Mesendoderm (in vitro differentiated cells): Measurements from ENCODE around the gene COPRS.

Experiments used
- DNase-seq: peaks from one replicate; pipeline ENCODE4 v3.0.0; 2013
- H2AK5ac ChIP-seq: 2 replicates; pipeline ENCODE4 v1.6.1; 2013; ENCODE audit warnings: low read length, inconsistent platforms
- H2BK120ac ChIP-seq: 2 replicates; pipeline ENCODE4 v1.6.1; 2013; ENCODE audit warnings: low read depth, mild to moderate bottlenecking, low read length, moderate library complexity, mixed read lengths
- H2BK15ac ChIP-seq: replicated peaks from 2 replicates; pipeline ENCODE4 v1.6.1; 2013; ENCODE audit warnings: low read depth, mild to moderate bottlenecking, moderate library complexity
- H2BK5ac ChIP-seq: 2 replicates; pipeline ENCODE4 v1.6.1; 2013; ENCODE audit warnings: low read length, inconsistent platforms
- H3K18ac ChIP-seq: 2 replicates; pipeline ENCODE4 v1.6.1; 2013; ENCODE audit warnings: mild to moderate bottlenecking, low read length, mixed read lengths
- H3K23ac ChIP-seq: one replicate; pipeline ENCODE4 v1.6.1; 2013; ENCODE audit warnings: low read length
- H3K27ac ChIP-seq: 2 replicates; pipeline ENCODE4 v1.5.1; 2013; ENCODE audit warnings: low read depth, mild to moderate bottlenecking, inconsistent platforms, low read length, moderate library complexity
- H3K27me3 ChIP-seq: 2 replicates; pipeline ENCODE4 v1.6.1; 2013; ENCODE audit warnings: low read length, control low read depth, mild to moderate bottlenecking, inconsistent platforms; ENCODE audit not compliant: insufficient read depth, poor library complexity
- H3K36me3 ChIP-seq: 2 replicates; pipeline ENCODE4 v1.6.1; 2013; ENCODE audit warnings: low read length, inconsistent platforms; ENCODE audit not compliant: control insufficient read depth, insufficient read depth
- H3K4ac ChIP-seq: one replicate; pipeline ENCODE4 v1.6.1; 2013; ENCODE audit warnings: low read depth, mild to moderate bottlenecking, low read length, moderate library complexity
- H3K4me1 ChIP-seq: 2 replicates; pipeline ENCODE4 v1.6.1; 2013; ENCODE audit warnings: low read depth, low read length, inconsistent platforms; ENCODE audit not compliant: control insufficient read depth
- H3K4me2 ChIP-seq: 2 replicates; pipeline ENCODE4 v1.6.1; 2013; ENCODE audit warnings: low read length
- H3K4me3 ChIP-seq: 2 replicates; pipeline ENCODE4 v1.5.1; 2013; ENCODE audit warnings: mild to moderate bottlenecking, low read length
- H3K56ac ChIP-seq: one replicate; pipeline ENCODE4 v1.6.1; 2013; ENCODE audit warnings: low read length
- H3K79me1 ChIP-seq: 2 replicates; pipeline ENCODE4 v1.6.1; 2013; ENCODE audit warnings: low read length, inconsistent platforms
- H3K79me2 ChIP-seq: 2 replicates; pipeline ENCODE4 v1.6.1; 2013; ENCODE audit warnings: mild to moderate bottlenecking, low read length; ENCODE audit not compliant: control insufficient read depth, insufficient read depth
- H3K9ac ChIP-seq: 2 replicates; pipeline ENCODE4 v1.6.1; 2013; ENCODE audit warnings: low read length, inconsistent platforms
- H4K5ac ChIP-seq: one replicate; pipeline ENCODE4 v1.6.1; 2013; ENCODE audit warnings: low read length
- H4K8ac ChIP-seq: one replicate; pipeline ENCODE4 v1.6.1; 2013; ENCODE audit warnings: low read depth, mild to moderate bottlenecking, control low read depth, low read length, moderate library complexity
- WGBS: extraction: QIAGEN DNeasy Blood & Tissue Kit; methylation state at CpG from one replicate; pipeline ENCODE4 v1.1.7; 2013; ENCODE audit warnings: low lambda C conversion rate, missing lambda C conversion rate; ENCODE audit not compliant: insufficient coverage; ENCODE audit errors: extremely low coverage; 5-methylcytosine and 5-hydroxymethylcytosine counted together

The COPRS gene

DNA sequence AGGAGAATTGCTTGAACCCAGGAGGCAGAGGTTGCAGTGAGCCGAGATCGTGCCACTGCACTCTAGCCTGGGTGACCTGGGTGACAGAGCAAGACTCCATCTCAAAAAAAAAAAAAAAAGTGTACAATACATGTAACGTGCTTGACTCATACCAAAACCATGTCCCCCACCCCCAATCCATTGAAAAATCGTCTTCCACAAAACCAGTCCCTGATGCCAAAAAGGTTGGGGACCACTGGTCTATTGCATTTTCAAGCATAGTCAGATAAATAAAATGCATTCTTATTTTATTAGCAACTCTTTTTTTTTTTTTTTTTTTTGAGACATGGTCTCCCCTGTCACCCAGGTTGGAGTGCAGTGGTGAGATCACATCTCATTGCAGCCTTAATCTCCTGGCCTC lies 52.1 kb downstream of the COPRS start:
- Histone ChIP-seq H3K18ac (no peak overlapping the region), H4K8ac (no peak overlapping the region), H3K36me3 (no peaks in the 10 kb centered on the region), H3K4me2 (no peak overlapping the region), H3K79me2 (no peaks in the 10 kb centered on the region), H2BK5ac (no peak overlapping the region), H3K4me1 (no peaks in the 10 kb centered on the region), H2BK120ac (no peak overlapping the region), H3K27ac (no peak overlapping the region), H3K56ac (no peak overlapping the region), H3K23ac (no peak overlapping the region), H3K4ac (no peak overlapping the region), H2AK5ac (no peak overlapping the region), H3K27me3 (no peaks in the 10 kb centered on the region), H2BK15ac (no peak overlapping the region), H3K9ac (no peak overlapping the region), H3K4me3 (no peak overlapping the region), H4K5ac (no peak overlapping the region), H3K79me1 (no peaks in the 10 kb centered on the region)
- no CpG with 5 or more reads among the region's 4 CpGs for WGBS
- DNase-seq, result no peak

DNA sequence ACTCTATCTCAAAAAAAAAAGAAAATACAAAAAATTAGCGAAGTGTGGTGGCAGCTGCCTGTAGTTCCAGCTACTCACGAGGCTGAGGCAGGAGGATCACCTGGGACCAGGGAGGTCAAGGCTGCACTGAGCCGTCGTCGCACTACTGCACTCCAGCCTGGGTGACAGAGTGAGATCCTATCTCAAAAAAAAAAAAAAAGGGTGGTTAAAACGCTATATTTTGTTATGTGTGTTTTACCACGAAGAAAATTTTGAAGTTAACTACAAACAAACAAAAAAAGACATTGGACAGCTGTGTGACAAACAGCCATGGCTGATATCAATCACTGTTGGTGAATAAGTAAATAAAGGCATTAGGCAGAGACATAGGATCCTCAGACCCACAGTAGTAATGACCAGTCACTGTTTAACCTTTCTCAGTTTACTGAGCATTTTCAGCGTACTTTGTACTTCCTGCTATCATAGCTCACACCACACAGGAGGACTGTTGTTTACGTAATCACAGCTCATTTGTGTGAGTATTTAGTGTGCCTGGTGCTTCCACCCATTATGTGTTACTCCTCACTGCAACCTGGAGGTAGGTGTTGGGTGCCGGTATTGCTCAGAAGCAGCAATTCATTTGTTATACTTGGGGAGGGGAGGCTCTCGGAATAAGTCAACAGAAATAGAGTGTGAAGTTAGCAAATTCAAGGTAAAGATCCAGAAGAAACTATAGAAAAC lies 55.4 kb downstream of the COPRS start:
- Histone ChIP-seq H3K27me3 (no peaks in the 10 kb centered on the region), H3K9ac (no peak overlapping the region), H3K79me2 (no peaks in the 10 kb centered on the region), H3K27ac (no peak overlapping the region), H4K5ac (no peak overlapping the region), H3K4me1 (no peaks in the 10 kb centered on the region), H3K56ac (no peak overlapping the region), H3K18ac (no peak overlapping the region), H3K23ac (no peak overlapping the region), H2AK5ac (no peak overlapping the region), H3K79me1 (no peaks in the 10 kb centered on the region), H3K4ac (no peak overlapping the region), H2BK120ac (no peak overlapping the region), H3K4me3 (no peak overlapping the region), H3K36me3 (no peaks in the 10 kb centered on the region), H3K4me2 (no peak overlapping the region), H2BK5ac (no peak overlapping the region), H2BK15ac (no peak overlapping the region), H4K8ac (no peak overlapping the region)
- WGBS, result no CpG with 5 or more reads among the region's 11 CpGs
- DNase-seq, result no peak

DNA sequence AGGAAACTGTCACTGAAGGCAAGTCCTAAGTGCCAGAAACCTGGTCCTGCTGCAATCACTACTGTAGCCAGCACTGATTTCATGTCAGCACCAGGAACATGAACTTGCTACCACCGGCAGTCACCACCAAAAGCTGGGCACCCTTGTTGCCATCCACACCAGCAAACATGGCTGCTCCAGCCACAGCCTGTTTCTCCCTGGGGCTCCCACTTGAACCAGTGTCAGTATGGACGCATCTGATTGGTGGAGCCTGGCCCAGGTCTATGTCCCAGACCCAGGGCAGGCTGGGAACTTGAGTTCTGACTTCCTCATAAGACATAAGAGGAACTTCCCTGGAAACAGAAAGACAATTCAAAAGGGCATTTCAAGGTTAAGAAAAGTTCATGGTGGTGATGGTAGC lies 56.5 kb downstream of the COPRS start:
- Histone ChIP-seq H4K5ac (no peak overlapping the region), H2BK5ac (no peak overlapping the region), H3K23ac (no peak overlapping the region), H3K56ac (no peak overlapping the region), H3K4ac (no peak overlapping the region), H3K4me2 (no peak overlapping the region), H3K36me3 (no peaks in the 10 kb centered on the region), H2BK120ac (no peak overlapping the region), H3K4me1 (no peaks in the 10 kb centered on the region), H4K8ac (no peak overlapping the region), H2BK15ac (no peak overlapping the region), H3K79me2 (no peaks in the 10 kb centered on the region), H3K79me1 (no peaks in the 10 kb centered on the region), H3K18ac (no peak overlapping the region), H3K27me3 (no peaks in the 10 kb centered on the region), H2AK5ac (no peak overlapping the region), H3K9ac (no peak overlapping the region), H3K27ac (no peak overlapping the region), H3K4me3 (no peak overlapping the region)
- DNase-seq, result no peak
- no CpG with 5 or more reads among the region's 2 CpGs for WGBS
